Sciatic nerve (tissue), 2 donors: ENCODE results near the gene XPOT. TPM values are rescaled to one million over a fixed set of nuclear protein-coding genes. Genes with fewer than 3 reads are reported as not detected.
A peak's percentile ranks its signal among the peaks of the same experiment; 100 is the strongest.

Experiments
- ATAC-seq: fragments of 200-7000 bp; cut with Tn5 transposase; one replicate; pipeline ENCODE4 v1.9.1; 2020; ENCODE audit warnings: mild to moderate bottlenecking, moderate library complexity
- DNase-seq: peaks from one replicate; pipeline ENCODE4 v3.0.0-alpha.2; 2020; ENCODE audit warnings: low spot score
- intact Hi-C: fragments of 100-400 bp; cut with DNase I; formaldehyde crosslinking; loops from one replicate; pipeline ENCODE4 v1.14.2; 2022
- total RNA-seq: library from RNA; stranded (reverse); fragmentation: NEBNext Ultra II Directional; extraction: Animal tissue kit (Norgen Biotek cat#: 25700); gene quantifications from one replicate; pipeline ENCODE4 v1.2.1, GENCODE V29; 2021
- donor health status: DM: no; HTN: no; CAD: no.
- donor health status: DM: no; HTN: no; CAD: no.

Gene XPOT
- total RNA-seq, 1 donor from 2014 or later, result 68.3 TPM

DNA sequence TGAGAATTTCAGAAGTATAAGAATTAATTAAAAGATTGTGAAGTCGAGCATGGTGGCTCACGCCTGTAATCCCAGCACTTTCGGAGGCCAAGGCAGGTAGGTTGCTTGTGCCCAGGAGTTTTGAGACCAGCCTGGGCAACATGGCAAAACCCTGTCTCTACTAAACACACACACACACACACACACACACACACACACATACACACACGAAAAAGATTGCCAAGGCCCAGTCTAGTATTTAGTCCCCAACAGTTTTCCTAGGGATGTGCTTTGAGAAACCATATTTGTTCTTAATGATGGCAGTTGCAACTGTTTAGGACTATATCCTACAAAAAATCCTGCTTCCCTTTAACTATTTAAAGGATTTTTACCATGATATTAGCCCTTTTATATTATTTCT is 53.7 kb downstream of the XPOT start:
- intact Hi-C loops, result no loop called here
- DNase-seq (no peak), ATAC-seq (no peak)

GRCh38 chr12:64459394-64459891 is 55.3 kb downstream of the XPOT start:
- intact Hi-C loops, result no loop called here
- ATAC-seq, result peak; percentile 53
- DNase-seq, result no peak

DNA sequence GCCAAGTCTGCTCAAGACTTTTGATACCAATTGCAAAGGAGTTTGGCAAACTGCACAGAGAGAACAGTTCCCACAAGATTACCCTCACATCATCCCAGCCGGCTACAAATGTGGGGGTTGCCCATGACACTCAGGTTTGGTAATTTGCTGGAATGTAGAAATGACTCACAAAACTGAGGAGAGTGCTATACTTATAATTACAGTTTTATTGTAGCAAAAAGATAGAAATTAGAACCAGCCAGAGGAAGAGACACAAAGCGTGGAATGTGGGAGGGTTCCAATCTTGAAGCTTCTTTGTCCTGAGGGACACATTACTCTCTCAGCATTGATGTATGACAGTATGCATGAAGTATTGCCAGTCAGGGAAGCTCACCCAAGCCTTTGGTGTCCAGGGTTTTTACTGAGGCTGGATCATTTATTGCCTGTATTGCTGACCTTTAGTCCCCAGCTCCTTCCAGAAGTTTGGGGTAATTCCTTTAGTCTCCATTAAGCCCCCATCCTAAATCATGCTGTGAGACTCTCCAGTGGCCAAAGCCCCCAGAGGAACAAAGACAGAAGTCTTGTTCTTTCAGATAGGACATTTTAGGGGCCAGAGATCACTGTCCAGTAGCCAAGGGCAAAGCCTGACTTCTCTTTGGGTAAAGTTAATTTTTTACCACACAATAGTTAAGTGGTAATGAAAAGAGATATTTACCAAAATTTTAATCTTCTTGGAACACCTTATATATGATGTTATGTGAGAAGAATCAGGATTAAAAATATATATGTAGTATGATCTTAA is 57.6 kb downstream of the XPOT start:
- DNase-seq (no peak), ATAC-seq (peak; percentile 55)
- intact Hi-C loops, result no loop called here

DNA sequence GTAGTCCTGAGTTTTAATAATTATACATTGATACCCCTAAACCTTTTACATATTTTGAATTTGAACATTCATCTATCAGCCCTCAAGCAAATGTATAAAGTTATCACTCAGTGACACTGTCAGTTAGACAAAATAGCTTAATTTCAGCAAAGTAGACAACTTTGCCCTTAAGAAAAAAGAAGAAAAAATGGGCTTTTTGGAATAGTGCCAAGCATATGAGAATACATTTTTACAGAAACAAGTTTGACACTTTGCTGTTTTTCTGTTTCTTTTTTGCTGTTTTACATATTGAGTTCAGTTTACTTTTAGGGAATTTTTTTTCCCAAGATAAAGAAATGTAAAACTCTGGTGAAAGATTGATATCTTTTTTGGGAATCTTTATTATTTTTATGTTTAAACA is 62.0 kb downstream of the XPOT start:
- no peak for ATAC-seq
- intact Hi-C loops, result no loop called here
- no peak for DNase-seq

DNA sequence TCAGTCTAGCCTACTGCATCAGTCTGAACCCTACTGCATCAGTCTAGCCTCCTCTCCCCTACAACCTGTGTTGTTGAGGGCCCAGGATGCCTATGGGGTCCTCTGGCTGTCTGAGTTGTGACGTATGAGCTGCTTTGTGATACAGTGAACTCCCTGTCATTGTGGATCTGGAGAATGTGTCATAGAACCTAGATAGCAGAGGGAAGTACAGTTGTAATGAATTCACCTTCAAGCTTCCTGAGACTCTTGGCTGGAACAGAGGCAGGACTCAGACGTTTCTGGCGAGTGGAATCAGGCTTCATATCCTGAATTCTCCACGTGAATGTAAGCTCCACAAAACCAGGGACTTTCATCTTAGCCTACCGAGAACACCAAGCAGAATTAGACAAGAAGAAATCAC is 64.8 kb downstream of the XPOT start:
- ATAC-seq (no peak), DNase-seq (no peak)
- intact Hi-C loops, result no loop called here

DNA sequence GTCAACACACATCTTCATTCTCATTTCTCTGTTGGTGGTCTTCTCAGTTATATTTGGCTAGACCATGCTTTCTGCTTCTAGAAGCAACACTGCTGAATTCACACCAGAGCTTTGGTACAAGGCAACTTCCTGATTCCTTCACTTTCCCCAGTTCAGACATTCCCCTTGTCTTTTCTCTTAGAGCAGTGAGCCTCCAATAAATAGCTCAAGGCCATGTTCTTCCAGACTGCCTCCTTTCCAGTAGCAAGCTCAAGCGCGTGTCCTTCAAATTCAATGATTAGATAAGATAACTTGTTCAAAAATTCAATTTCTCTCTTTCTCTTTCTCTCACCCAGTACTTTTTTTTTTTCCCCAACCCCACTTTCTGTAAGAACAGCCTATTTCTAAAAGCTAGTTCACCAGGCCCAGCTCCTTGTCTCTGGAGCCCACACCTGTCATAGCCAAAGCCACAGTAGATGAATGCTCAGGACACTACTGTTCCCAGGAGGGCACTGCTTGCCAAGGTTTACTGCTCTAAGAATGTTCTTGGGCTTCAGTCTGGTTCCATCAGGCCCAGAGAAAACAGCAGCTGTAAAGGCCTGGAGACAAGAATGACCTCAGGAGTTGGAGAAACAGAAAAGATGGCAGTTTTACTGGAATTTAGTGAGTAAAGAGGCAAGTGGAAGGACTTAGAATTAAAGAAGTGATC is 65.4 kb downstream of the XPOT start:
- ATAC-seq (peak; percentile 51), DNase-seq (no peak)
- intact Hi-C loops, result no loop called here

- intact Hi-C loops, result no loop called here
- ATAC-seq, result no peak
- DNase-seq, result no peak
Measured at GRCh38 chr12:64470495-64470894, 66.3 kb downstream of the XPOT start.

GRCh38 chr12:64473176-64473575 is 69.0 kb downstream of the XPOT start:
- intact Hi-C loops, result no loop called here
- DNase-seq (no peak), ATAC-seq (no peak)

GRCh38 chr12:64475518-64475917 is 71.3 kb downstream of the XPOT start:
- ATAC-seq, result no peak
- intact Hi-C loops, result no loop called here
- no peak for DNase-seq

DNA sequence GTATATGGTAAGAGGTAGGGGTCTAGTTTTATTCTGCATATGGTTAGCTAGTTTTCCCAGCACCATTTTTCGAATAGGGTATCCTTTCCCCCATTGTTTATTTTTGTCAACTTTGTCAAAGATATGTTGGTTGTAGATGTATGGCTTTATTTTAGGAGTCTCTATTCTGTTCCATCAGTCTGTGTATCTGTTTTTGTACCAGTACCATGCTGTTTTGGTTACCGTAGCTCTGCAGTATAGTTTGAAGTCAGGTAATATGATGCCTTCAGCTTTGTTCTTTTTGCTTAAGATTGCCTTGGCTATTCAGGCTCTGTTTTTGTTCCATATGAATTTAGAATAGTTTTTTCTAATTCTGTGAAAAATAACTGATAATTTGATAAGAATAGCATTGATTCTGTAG is 72.7 kb downstream of the XPOT start:
- DNase-seq (no peak), ATAC-seq (no peak)
- intact Hi-C loops, result no loop called here

GRCh38 chr12:64478661-64479060 is 74.5 kb downstream of the XPOT start:
- no peak for DNase-seq
- intact Hi-C loops, result no loop called here
- no peak for ATAC-seq

DNA sequence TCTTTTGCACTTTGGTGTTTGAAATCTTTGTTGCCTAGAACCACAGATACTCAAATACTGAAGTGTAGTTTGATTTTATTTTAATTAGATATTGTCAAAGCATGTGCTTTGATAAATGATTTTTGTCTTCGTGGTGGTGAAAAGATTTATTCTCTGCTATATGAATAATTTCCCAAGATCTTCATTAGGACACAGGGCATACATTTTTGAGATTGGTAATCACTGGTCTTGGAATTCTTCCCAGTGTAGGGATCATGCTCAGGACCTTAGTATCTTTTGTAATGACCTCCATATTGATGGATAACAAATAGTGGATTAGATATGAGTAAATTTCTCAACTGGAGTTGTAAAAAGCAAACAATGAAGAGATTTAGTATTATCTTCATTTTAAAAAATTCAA is 76.0 kb downstream of the XPOT start:
- ATAC-seq, result no peak
- intact Hi-C loops, result no loop called here
- no peak for DNase-seq

GRCh38 chr12:64486657-64487056 is 82.5 kb downstream of the XPOT start:
- intact Hi-C loops, result no loop called here
- no peak for DNase-seq
- no peak for ATAC-seq

GRCh38 chr12:64491718-64492117 is 87.5 kb downstream of the XPOT start:
- intact Hi-C loops, result no loop called here
- DNase-seq (no peak), ATAC-seq (no peak)

DNA sequence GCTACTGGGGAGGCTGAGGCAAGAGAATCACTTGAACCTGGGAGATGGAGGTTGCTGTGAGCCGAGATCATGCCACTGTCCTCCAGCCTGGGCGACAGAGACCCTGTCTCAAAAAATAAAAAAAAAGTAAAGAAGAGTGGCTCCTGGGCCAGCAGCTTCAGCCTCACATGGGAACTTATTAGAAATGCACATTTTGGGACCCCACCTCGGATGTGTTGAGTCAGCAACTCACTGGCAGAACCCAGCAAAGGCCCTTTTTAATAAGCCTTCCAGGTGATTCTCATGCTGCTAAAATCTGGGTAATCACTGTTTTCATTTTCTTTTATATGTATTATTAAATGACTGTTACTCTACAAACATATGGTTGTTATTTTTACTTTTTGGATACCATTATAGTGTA is 89.3 kb downstream of the XPOT start:
- no peak for ATAC-seq
- intact Hi-C loops, result no loop called here
- DNase-seq, result no peak

- no peak for DNase-seq
- no peak for ATAC-seq
- intact Hi-C loops, result no loop called here
Measured at GRCh38 chr12:64494998-64495729, 91.0 kb downstream of the XPOT start.

DNA sequence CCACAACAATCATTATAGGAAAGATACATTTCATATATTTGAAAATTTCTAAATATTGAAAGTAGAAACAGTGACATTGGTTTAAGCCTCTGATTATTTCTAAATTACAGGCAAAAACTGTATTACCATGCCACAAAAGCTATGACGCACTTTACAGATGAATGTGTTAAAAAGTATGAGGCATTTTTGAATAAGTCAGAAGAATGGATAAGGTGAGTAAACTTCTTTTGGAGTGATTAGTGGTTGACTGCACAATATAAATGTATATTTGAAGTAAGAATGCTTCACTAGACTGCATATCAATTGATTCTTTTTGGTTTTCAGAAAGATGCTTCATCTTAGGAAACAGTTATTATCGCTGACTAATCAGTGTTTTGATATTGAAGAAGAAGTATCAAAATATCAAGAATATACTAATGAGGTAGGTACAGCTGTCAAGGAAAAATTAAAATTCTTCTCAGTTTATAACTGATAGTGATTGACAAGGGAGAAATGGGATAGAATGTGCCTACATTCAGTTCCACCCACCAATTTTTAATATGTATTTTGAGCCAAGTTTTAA is 92.7 kb downstream of the XPOT start:
- DNase-seq (no peak), ATAC-seq (no peak)
- intact Hi-C loops, result no loop called here

DNA sequence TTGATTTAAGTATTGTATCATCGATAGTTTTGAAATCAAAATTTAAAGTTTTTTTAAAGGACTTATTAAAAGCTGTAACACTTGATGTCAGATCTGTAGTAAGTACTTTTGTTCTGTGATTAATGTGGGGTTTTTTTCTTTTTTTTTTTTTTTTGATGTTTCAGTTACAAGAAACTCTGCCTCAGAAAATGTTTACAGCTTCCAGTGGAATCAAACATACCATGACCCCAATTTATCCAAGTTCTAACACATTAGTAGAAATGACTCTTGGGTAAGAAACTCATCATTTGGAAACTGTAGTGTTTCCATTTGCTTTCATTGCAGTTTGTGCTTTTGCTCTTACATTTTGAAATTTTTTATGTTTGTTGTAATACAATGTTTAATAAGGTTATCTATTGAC is 93.3 kb downstream of the XPOT start:
- DNase-seq (no peak), ATAC-seq (no peak)
- intact Hi-C loops, result no loop called here

- ATAC-seq (no peak), DNase-seq (no peak)
- intact Hi-C loops, result no loop called here
Measured at GRCh38 chr12:64497903-64498302, 93.7 kb downstream of the XPOT start.

- ATAC-seq (no peak), DNase-seq (no peak)
- intact Hi-C loops, result no loop called here
Measured at GRCh38 chr12:64500394-64500793, 96.2 kb downstream of the XPOT start.
